ENCODE data around the gene POLR3A. TPM values are rescaled to one million over a fixed set of nuclear protein-coding genes. Genes with fewer than 3 reads are reported as not detected.
A peak's percentile ranks its signal among the peaks of the same experiment; 100 is the strongest.

Gene POLR3A
- total and polyA plus RNA-seq, 2 donors (not counting 1 experiment from before 2014, with no cell fraction given), result 5.4 to 18.4 TPM

DNA sequence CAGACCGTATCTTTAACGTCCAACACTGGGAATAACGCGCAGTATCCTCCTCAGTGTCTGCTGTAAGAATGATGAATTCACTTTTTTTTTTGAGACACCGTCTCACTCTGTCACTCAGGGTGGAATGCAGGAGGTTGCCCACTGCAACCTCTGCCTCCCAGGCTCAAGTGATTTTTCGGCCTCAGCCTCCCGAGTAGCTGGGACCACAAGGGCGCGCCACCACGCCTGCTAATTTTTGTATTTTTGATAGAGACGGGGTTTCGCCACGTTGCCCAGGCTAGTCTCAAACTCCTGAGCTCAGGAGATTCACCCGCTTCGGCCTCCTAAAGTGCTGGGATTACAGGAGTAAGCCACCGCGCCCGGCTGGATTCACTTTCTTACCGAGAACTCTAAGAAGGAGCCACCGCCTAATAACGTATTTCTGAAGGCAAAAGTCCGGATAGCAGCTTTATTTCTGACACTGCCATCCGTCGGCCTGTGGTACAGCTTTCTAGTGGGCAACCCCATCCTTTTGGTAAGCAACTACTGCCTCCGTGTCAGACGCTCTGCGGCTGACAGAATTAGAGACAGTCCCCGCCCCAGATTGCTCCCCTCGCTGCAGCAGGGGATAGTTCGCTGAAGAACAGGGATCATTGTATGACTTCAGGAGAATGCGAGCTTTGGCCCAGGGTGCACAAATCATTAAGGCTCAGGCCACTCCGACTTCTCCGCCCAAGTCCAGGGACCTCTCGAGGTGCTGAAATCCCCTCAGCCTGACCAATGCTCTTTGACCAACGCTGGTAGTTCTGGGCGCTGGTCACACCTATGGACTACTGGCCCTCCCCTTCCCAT lies 662 bp downstream of the POLR3A start:
- no peaks in the 10 kb centered on the region for H3K27me3 ChIP-seq (replicated peaks in 1 of 4; ENCODE audit: control extremely low read depth in 1 of 4, control insufficient read depth in 3 of 4, insufficient read depth in 4 of 4, low read length in 3 of 4)
- peak overlapping the region; percentile 89 for H3K27ac Mint-ChIP-seq
- H3K36me3 ChIP-seq (replicated peaks in 1 of 2; ENCODE audit: control extremely low read depth in 1 of 2, control insufficient read depth in 1 of 2, extremely low read depth in 1 of 2, insufficient read depth in 2 of 2, low read length in 1 of 2), result peaks cover 8 to 26% of the 10 kb centered on the region in 2 experiments
- intact Hi-C loops (cut with micrococcal nuclease), result loop anchor here (1.0 to 5.0 kb wide), 3 partner anchors 1040 to 1319 kb away; partner anchors contain the start of genes PPIF and ZMIZ1
- H2AFZ ChIP-seq (ENCODE audit: insufficient read depth, low read depth, low read length, poor library complexity, severe bottlenecking), result peak overlapping the region; percentile 97
- H3K4me1 ChIP-seq (ENCODE audit: control insufficient read depth in 2 of 2, insufficient read depth in 2 of 2, low read length in 2 of 2), result peaks cover 16 to 24% of the 10 kb centered on the region in 2 donors
- peaks cover 27% of the 10 kb centered on the region for H3K79me2 ChIP-seq (ENCODE audit: control insufficient read depth, insufficient read depth, low read length)
- no peak for TF ChIP-seq EZH2 (IDR thresholded peaks at IDR 0.05; ENCODE audit: borderline replicate concordance, insufficient read depth, low read depth, low read length, poor library complexity, severe bottlenecking)
- TF ChIP-seq, protein P1, sequence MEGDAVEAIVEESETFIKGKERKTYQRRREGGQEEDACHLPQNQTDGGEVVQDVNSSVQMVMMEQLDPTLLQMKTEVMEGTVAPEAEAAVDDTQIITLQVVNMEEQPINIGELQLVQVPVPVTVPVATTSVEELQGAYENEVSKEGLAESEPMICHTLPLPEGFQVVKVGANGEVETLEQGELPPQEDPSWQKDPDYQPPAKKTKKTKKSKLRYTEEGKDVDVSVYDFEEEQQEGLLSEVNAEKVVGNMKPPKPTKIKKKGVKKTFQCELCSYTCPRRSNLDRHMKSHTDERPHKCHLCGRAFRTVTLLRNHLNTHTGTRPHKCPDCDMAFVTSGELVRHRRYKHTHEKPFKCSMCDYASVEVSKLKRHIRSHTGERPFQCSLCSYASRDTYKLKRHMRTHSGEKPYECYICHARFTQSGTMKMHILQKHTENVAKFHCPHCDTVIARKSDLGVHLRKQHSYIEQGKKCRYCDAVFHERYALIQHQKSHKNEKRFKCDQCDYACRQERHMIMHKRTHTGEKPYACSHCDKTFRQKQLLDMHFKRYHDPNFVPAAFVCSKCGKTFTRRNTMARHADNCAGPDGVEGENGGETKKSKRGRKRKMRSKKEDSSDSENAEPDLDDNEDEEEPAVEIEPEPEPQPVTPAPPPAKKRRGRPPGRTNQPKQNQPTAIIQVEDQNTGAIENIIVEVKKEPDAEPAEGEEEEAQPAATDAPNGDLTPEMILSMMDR (IDR thresholded peaks at IDR 0.05), result no peak
- H3K27me3 Mint-ChIP-seq, result no peaks in the 10 kb centered on the region
- peak overlapping the region; percentile 99 for H3K4me3 Mint-ChIP-seq
- ChIA-PET POLR2A (no interaction called here), CTCF (interaction anchor here (0.6 to 2.0 kb wide), 3 partner anchors 9 to 1166 kb away, joined by 3 to 11 read pairs (median 3); no protein-coding TSS in a partner anchor)
- peaks cover 31% of the 10 kb centered on the region for H3K4me1 Mint-ChIP-seq
- WGBS (ENCODE audit: insufficient coverage), result 43% methylated on average over 34 of the region's 36 CpGs
- ATAC-seq (ENCODE audit: low read depth) (no peak), DNase-seq (no peak)
- no peaks in the 10 kb centered on the region for H4K20me1 ChIP-seq (ENCODE audit: control insufficient read depth, insufficient read depth, low read length, poor library complexity, severe bottlenecking)
- peak overlapping the region; percentile 98 for H3K9ac ChIP-seq (ENCODE audit: low read length)
- H3K4me2 ChIP-seq (replicated peaks; ENCODE audit: low read depth, low read length, poor library complexity, severe bottlenecking), result peak overlapping the region; percentile 96
- peak overlapping the region; percentile 78 to 100 (median 96) for H3K4me3 ChIP-seq (ENCODE audit: control extremely low read depth in 1 of 5, extremely low read depth in 1 of 5, insufficient read depth in 1 of 5, low read depth in 2 of 5, low read length in 4 of 5)
- H3K27ac ChIP-seq (ENCODE audit: low read length in 2 of 2), result peak overlapping the region; percentile 43 to 81
- no peaks in the 10 kb centered on the region for H3K9me3 Mint-ChIP-seq (ENCODE audit: insufficient read depth)
- H3K9me3 ChIP-seq (ENCODE audit: control extremely low read depth in 1 of 3, control insufficient read depth in 2 of 3, insufficient read depth in 1 of 3, low read length in 2 of 3), result peaks cover 0 to 3% (median 0%) of the 10 kb centered on the region in 3 donors

Data from B cell (primary cell).